Bone marrow (tissue), 2 donors: ENCODE data around the gene NDFIP1.

Source experiments
- DNase-seq, 2 donors: peaks; one replicate each; lab custom pipeline; 2025; lab: John Stamatoyannopoulos, UW

The NDFIP1 gene

GRCh38 chr5:142119051-142119625 lies 10.6 kb downstream of the NDFIP1 start:
- no peak for DNase-seq

GRCh38 chr5:142120247-142120935 lies 11.8 kb downstream of the NDFIP1 start:
- peak in 1 of 2 donors; percentile 71 for DNase-seq

GRCh38 chr5:142122121-142122520 lies 13.5 kb downstream of the NDFIP1 start:
- DNase-seq: no peak

GRCh38 chr5:142125378-142125777 lies 16.8 kb downstream of the NDFIP1 start:
- no peak for DNase-seq

- DNase-seq: no peak
Observed at GRCh38 chr5:142125963-142126362, 17.4 kb downstream of the NDFIP1 start.

- DNase-seq: peak in 1 of 2 donors; percentile 55
Observed at GRCh38 chr5:142128675-142129208, 20.2 kb downstream of the NDFIP1 start.

- no peak for DNase-seq
Observed at GRCh38 chr5:142129446-142130066, 21.0 kb downstream of the NDFIP1 start.

- DNase-seq: no peak
Observed at GRCh38 chr5:142131394-142131793, 22.8 kb downstream of the NDFIP1 start.

GRCh38 chr5:142132916-142133315 lies 24.3 kb downstream of the NDFIP1 start:
- no peak for DNase-seq

- DNase-seq: no peak
Observed at GRCh38 chr5:142133330-142134206, 25.0 kb downstream of the NDFIP1 start.

- DNase-seq: no peak
Observed at GRCh38 chr5:142134331-142135010, 25.9 kb downstream of the NDFIP1 start.

GRCh38 chr5:142141463-142141862 lies 32.9 kb downstream of the NDFIP1 start:
- DNase-seq: no peak

- peak in 1 of 2 donors; percentile 39 for DNase-seq
Observed at GRCh38 chr5:142143878-142144277, 35.3 kb downstream of the NDFIP1 start.

GRCh38 chr5:142145106-142145900 lies 36.7 kb downstream of the NDFIP1 start:
- DNase-seq: peak; percentile 5 to 65

GRCh38 chr5:142149363-142149762 lies 40.8 kb downstream of the NDFIP1 start:
- no peak for DNase-seq

GRCh38 chr5:142150431-142150830 lies 41.9 kb downstream of the NDFIP1 start:
- DNase-seq: no peak

GRCh38 chr5:142151436-142152383 lies 43.1 kb downstream of the NDFIP1 start:
- peak in 1 of 2 donors; percentile 39 for DNase-seq

- no peak for DNase-seq
Observed at GRCh38 chr5:142152384-142152732, 43.8 kb downstream of the NDFIP1 start.

- DNase-seq: no peak
Observed at GRCh38 chr5:142153674-142154448, 45.3 kb downstream of the NDFIP1 start.
